Panc1 (cell line): ENCODE measurements around the gene PGM2.

Source experiments
- POLR2AphosphoS5 ChIP-seq: IDR thresholded peaks from 2 replicates; pipeline ENCODE4 v1.6.1; 2012; ENCODE audit warnings: mild to moderate bottlenecking, low read depth, low read length, moderate library complexity
- REST ChIP-seq, 2 experiments: IDR thresholded peaks; 2 replicates each; pipeline ENCODE4 v1.6.1; 2011 to 2012; ENCODE audit warnings: low read depth in 2 of 2, control low read depth in 1 of 2, low read length in 1 of 2, mild to moderate bottlenecking in 1 of 2, moderate library complexity in 1 of 2; ENCODE audit not compliant: insufficient read depth in 1 of 2
- TF ChIP-seq, protein P1 (sequence below): fragments of 450-650 bp; IDR thresholded peaks from 2 replicates; pipeline ENCODE4 v1.5.1; 2017; ENCODE audit warnings: mild to moderate bottlenecking

- TF ChIP-seq, protein P1, sequence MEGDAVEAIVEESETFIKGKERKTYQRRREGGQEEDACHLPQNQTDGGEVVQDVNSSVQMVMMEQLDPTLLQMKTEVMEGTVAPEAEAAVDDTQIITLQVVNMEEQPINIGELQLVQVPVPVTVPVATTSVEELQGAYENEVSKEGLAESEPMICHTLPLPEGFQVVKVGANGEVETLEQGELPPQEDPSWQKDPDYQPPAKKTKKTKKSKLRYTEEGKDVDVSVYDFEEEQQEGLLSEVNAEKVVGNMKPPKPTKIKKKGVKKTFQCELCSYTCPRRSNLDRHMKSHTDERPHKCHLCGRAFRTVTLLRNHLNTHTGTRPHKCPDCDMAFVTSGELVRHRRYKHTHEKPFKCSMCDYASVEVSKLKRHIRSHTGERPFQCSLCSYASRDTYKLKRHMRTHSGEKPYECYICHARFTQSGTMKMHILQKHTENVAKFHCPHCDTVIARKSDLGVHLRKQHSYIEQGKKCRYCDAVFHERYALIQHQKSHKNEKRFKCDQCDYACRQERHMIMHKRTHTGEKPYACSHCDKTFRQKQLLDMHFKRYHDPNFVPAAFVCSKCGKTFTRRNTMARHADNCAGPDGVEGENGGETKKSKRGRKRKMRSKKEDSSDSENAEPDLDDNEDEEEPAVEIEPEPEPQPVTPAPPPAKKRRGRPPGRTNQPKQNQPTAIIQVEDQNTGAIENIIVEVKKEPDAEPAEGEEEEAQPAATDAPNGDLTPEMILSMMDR: no peak
- no peak for TF ChIP-seq REST (IDR thresholded peaks at IDR 0.05; ENCODE audit: insufficient read depth in 1 of 2, low read depth in 2 of 2, low read length in 1 of 2)
- TF ChIP-seq POLR2AphosphoS5: no peak
Measured at GRCh38 chr4:37910091-37910486, 83.6 kb downstream of the PGM2 start.
